Left ventricle myocardium inferior (tissue), 1 donor: ENCODE data around the gene RFC1. TPM values are rescaled to one million over a fixed set of nuclear protein-coding genes. Genes with fewer than 3 reads are reported as not detected.

ENCODE experiments used
- DNase-seq: peaks from one replicate; pipeline ENCODE4 v3.0.0-alpha.2; 2020
- H3K27ac ChIP-seq: fragments of 200-600 bp; replicated peaks from 2 replicates; pipeline ENCODE4 v1.8.0; 2021
- H3K27me3 ChIP-seq: fragments of 200-600 bp; 2 replicates; pipeline ENCODE4 v1.8.0; 2021; ENCODE audit warnings: low read depth
- H3K36me3 ChIP-seq: fragments of 200-600 bp; 2 replicates; pipeline ENCODE4 v1.8.0; 2021
- H3K4me1 ChIP-seq: fragments of 200-600 bp; 2 replicates; pipeline ENCODE4 v1.8.0; 2021
- H3K4me3 ChIP-seq: fragments of 200-600 bp; 2 replicates; pipeline ENCODE4 v1.8.0; 2021; ENCODE audit warnings: mild to moderate bottlenecking, moderate library complexity
- H3K9me3 ChIP-seq: fragments of 200-600 bp; replicated peaks from 2 replicates; pipeline ENCODE4 v1.8.0; 2021
- CTCF ChIP-seq: fragments of 200-600 bp; IDR thresholded peaks from 2 replicates; pipeline ENCODE4 v1.8.0; 2021; ENCODE audit warnings: antibody characterized with exemption, mild to moderate bottlenecking, borderline replicate concordance
- intact Hi-C: fragments of 100-400 bp; cut with micrococcal nuclease; formaldehyde crosslinking; loops from one replicate; pipeline ENCODE4 v1.11.0; 2022
- total RNA-seq: library from RNA; stranded (reverse); fragmentation: NEBNext Ultra II Directional; extraction: Animal tissue kit (Norgen Biotek cat#: 25700); gene quantifications from one replicate; pipeline ENCODE4 v1.2.1, GENCODE V29; 2021
- donor health status: DM: no; HTN: yes; CAD: no; lungs with severe emphysema.

Gene RFC1
- total RNA-seq, 1 donor from 2014 or later, result 22.0 TPM

GRCh38 chr4:39337841-39338240, 28.3 kb downstream of the RFC1 start:
- H3K27ac ChIP-seq, result no peak overlapping the region
- no peaks in the 10 kb centered on the region for H3K27me3 ChIP-seq
- no peak for DNase-seq
- H3K4me3 ChIP-seq, result no peak overlapping the region
- no peaks in the 10 kb centered on the region for H3K9me3 ChIP-seq
- TF ChIP-seq CTCF, result no peak
- H3K4me1 ChIP-seq, result peaks cover 9% of the 10 kb centered on the region
- peaks cover 11% of the 10 kb centered on the region for H3K36me3 ChIP-seq
- intact Hi-C loops, result no loop called here

GRCh38 chr4:39335566-39335965, 30.6 kb downstream of the RFC1 start:
- H3K27ac ChIP-seq, result no peak overlapping the region
- peaks cover 9% of the 10 kb centered on the region for H3K4me1 ChIP-seq
- no peaks in the 10 kb centered on the region for H3K27me3 ChIP-seq
- H3K36me3 ChIP-seq, result no peaks in the 10 kb centered on the region
- no peak for DNase-seq
- intact Hi-C loops, result no loop called here
- TF ChIP-seq CTCF, result no peak
- no peaks in the 10 kb centered on the region for H3K9me3 ChIP-seq
- H3K4me3 ChIP-seq, result no peak overlapping the region

- no peak overlapping the region for H3K4me3 ChIP-seq
- H3K4me1 ChIP-seq, result peaks cover 6% of the 10 kb centered on the region
- DNase-seq, result no peak
- intact Hi-C loops, result no loop called here
- TF ChIP-seq CTCF, result no peak
- no peaks in the 10 kb centered on the region for H3K9me3 ChIP-seq
- H3K27ac ChIP-seq, result no peak overlapping the region
- H3K36me3 ChIP-seq, result peaks cover 9% of the 10 kb centered on the region
- no peaks in the 10 kb centered on the region for H3K27me3 ChIP-seq
These were observed 35.0 kb downstream of the RFC1 start for GRCh38 chr4:39331191-39331590.

GRCh38 chr4:39330353-39330752, 35.8 kb downstream of the RFC1 start:
- Histone ChIP-seq H3K9me3 (no peaks in the 10 kb centered on the region), H3K4me3 (no peak overlapping the region), H3K4me1 (no peaks in the 10 kb centered on the region), H3K27me3 (no peaks in the 10 kb centered on the region), H3K36me3 (peaks cover 18% of the 10 kb centered on the region), H3K27ac (no peak overlapping the region)
- intact Hi-C loops, result no loop called here
- no peak for DNase-seq
- TF ChIP-seq CTCF, result no peak

GRCh38 chr4:39326468-39326977, 39.6 kb downstream of the RFC1 start:
- intact Hi-C loops, result no loop called here
- no peak for TF ChIP-seq CTCF
- no peak for DNase-seq

More at GRCh38 chr4:39326468-39326977, 39.6 kb downstream of the RFC1 start:
- H3K4me3 ChIP-seq, result no peak overlapping the region
- H3K36me3 ChIP-seq, result peaks cover 38% of the 10 kb centered on the region
- no peaks in the 10 kb centered on the region for H3K9me3 ChIP-seq
- no peaks in the 10 kb centered on the region for H3K27me3 ChIP-seq
- no peaks in the 10 kb centered on the region for H3K4me1 ChIP-seq
- H3K27ac ChIP-seq, result no peak overlapping the region
